ENCODE measurements around the gene ZNF789. TPM values are rescaled to one million over a fixed set of nuclear protein-coding genes. Genes with fewer than 3 reads are reported as not detected.
A peak's percentile ranks its signal among the peaks of the same experiment; 100 is the strongest.

The ZNF789 gene
- total and polyA plus RNA-seq, 9 of the 15 experiments (the other 6 are each of a cell fraction or from before 2014, with no cell fraction given): 6.1 to 57.0 (median 24.8) TPM

DNA sequence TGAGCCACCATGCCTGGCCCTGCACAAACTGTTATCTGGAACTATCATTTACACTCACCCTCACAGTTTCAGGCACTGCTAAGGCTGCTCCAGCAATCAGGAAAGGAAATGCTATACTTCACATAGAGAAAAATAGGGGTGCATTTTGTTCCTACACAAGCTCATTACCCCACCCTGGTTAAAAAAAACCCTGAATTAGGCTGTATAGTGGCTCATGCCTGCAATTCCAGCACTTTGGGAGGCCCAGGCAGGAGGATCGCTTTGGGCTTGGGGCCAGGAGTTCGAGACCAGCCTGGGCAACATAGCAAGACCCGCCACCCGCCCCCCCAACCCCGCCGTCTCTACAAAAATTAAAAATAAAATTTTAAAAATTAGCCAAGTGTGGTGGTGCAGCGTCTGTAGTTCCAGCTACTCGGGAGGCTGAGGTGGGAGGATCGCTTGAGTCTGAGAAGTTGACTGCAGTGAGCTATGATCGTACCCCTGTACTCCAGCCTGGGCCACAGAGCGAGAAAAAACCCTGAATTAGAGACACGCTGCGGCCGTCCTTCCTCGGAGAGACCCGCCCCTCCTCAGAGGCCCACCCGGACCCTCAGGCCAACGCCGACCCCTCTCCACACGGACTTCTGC is 34.6 kb upstream of the ZNF789 start (continued):
- TF ChIP-seq ELF1 (tag; IDR thresholded peaks at IDR 0.05) (no peak), DLX4 (CRISPR knock-in tag; IDR thresholded peaks at IDR 0.05) (no peak), TAF9B (IDR thresholded peaks at IDR 0.05; ENCODE audit: partially characterized antibody) (no peak), SAP30 (IDR thresholded peaks at IDR 0.05; ENCODE audit: borderline replicate concordance, insufficient read depth, low read depth, low read length, poor library complexity, severe bottlenecking) (peak; percentile 59), ZNF277 (CRISPR knock-in tag; IDR thresholded peaks at IDR 0.05; ENCODE audit: borderline replicate concordance) (no peak), ZBED1 (IDR thresholded peaks at IDR 0.05) (no peak), ASH1L (IDR thresholded peaks at IDR 0.05; ENCODE audit: borderline replicate concordance, low read depth, partially characterized antibody) (no peak), NFIC (IDR thresholded peaks at IDR 0.05) (peak; percentile 3; the same call in 1 of the 2 replicates), HINFP (tag; conservative IDR thresholded peaks at IDR 0.05; ENCODE audit: low read depth) (no peak), MTF1 (CRISPR knock-in tag; IDR thresholded peaks at IDR 0.05; ENCODE audit: borderline replicate concordance) (no peak), ZNF224 (CRISPR knock-in tag; IDR thresholded peaks at IDR 0.05) (no peak), SRSF9 (IDR thresholded peaks at IDR 0.05; ENCODE audit: borderline replicate concordance, low read depth, low read length) (no peak), ETV6 (IDR thresholded peaks at IDR 0.05; ENCODE audit: borderline replicate concordance in 1 of 2, low read depth in 2 of 2, low read length in 1 of 2) (no peak), ETV6 (CRISPR knock-in tag; IDR thresholded peaks at IDR 0.05; ENCODE audit: borderline replicate concordance) (no peak), JUND (IDR thresholded peaks at IDR 0.05; ENCODE audit: borderline replicate concordance, low read depth, low read length) (no peak), JUND (tag; IDR thresholded peaks at IDR 0.05; ENCODE audit: borderline replicate concordance, low read depth, low read length) (no peak), ZSCAN29 (IDR thresholded peaks at IDR 0.05) (no peak), ZNF707 (CRISPR knock-in tag; conservative IDR thresholded peaks at IDR 0.05) (no peak)
- TF ChIP-seq, protein P1, sequence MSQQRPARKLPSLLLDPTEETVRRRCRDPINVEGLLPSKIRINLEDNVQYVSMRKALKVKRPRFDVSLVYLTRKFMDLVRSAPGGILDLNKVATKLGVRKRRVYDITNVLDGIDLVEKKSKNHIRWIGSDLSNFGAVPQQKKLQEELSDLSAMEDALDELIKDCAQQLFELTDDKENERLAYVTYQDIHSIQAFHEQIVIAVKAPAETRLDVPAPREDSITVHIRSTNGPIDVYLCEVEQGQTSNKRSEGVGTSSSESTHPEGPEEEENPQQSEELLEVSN (IDR thresholded peaks at IDR 0.05; ENCODE audit: borderline replicate concordance in 1 of 2, extremely low read depth in 1 of 2, insufficient read depth in 1 of 2, insufficient read length in 1 of 2, low read depth in 1 of 2, low read length in 1 of 2, poor library complexity in 1 of 2, severe bottlenecking in 1 of 2): no peak
- TF ChIP-seq, protein P2, sequence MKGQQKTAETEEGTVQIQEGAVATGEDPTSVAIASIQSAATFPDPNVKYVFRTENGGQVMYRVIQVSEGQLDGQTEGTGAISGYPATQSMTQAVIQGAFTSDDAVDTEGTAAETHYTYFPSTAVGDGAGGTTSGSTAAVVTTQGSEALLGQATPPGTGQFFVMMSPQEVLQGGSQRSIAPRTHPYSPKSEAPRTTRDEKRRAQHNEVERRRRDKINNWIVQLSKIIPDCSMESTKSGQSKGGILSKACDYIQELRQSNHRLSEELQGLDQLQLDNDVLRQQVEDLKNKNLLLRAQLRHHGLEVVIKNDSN (CRISPR knock-in tag; IDR thresholded peaks at IDR 0.05): no peak

All from K562 (cell line).